Measurements from ENCODE around the gene FAM78B. TPM values are rescaled to one million over a fixed set of nuclear protein-coding genes. Genes with fewer than 3 reads are reported as not detected.
A peak's percentile ranks its signal among the peaks of the same experiment; 100 is the strongest.

The FAM78B gene
- total and polyA plus RNA-seq, 8 donors: 0.44 to 8.0 (median 0.89) TPM; not detected in 2

DNA sequence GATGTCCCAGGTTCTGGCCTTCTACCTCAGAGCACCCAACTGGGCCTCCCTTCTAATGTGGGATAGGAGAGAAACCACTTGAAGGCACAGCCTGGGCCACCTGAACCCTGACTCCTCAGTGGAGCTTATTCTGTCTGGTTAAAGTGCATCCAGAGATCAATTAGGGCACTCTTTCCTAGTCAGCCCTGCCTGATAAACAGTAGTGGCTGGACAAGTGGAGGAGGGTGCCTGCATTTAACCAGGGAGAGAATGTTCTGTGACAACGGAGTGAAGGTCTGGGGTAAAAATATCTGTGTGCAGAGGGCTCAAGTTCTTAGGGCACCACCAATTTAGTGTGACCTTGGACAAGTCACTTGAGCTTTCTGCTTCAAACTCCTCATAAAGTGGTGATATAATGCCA lies 101.8 kb downstream of the FAM78B start:
- Histone ChIP-seq H3K27me3 (no peaks in the 10 kb centered on the region), H3K4me1 (peaks cover 0 to 3% (median 0%) of the 10 kb centered on the region in 4 donors), H3K36me3 (no peaks in the 10 kb centered on the region), H3K4me3 (no peak overlapping the region), H3K9me3 (no peaks in the 10 kb centered on the region), H3K27ac (no peak overlapping the region)
- intact Hi-C loops (cut with DNase I; ENCODE audit: low total_unique reads): no loop called here
- WGBS, 5 donors: 69 to 87% (median 82%) methylated on average over 1 of the region's 1 CpG
- no peak for DNase-seq
- TF ChIP-seq, protein P1, sequence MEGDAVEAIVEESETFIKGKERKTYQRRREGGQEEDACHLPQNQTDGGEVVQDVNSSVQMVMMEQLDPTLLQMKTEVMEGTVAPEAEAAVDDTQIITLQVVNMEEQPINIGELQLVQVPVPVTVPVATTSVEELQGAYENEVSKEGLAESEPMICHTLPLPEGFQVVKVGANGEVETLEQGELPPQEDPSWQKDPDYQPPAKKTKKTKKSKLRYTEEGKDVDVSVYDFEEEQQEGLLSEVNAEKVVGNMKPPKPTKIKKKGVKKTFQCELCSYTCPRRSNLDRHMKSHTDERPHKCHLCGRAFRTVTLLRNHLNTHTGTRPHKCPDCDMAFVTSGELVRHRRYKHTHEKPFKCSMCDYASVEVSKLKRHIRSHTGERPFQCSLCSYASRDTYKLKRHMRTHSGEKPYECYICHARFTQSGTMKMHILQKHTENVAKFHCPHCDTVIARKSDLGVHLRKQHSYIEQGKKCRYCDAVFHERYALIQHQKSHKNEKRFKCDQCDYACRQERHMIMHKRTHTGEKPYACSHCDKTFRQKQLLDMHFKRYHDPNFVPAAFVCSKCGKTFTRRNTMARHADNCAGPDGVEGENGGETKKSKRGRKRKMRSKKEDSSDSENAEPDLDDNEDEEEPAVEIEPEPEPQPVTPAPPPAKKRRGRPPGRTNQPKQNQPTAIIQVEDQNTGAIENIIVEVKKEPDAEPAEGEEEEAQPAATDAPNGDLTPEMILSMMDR (IDR thresholded peaks at IDR 0.05): no peak

DNA sequence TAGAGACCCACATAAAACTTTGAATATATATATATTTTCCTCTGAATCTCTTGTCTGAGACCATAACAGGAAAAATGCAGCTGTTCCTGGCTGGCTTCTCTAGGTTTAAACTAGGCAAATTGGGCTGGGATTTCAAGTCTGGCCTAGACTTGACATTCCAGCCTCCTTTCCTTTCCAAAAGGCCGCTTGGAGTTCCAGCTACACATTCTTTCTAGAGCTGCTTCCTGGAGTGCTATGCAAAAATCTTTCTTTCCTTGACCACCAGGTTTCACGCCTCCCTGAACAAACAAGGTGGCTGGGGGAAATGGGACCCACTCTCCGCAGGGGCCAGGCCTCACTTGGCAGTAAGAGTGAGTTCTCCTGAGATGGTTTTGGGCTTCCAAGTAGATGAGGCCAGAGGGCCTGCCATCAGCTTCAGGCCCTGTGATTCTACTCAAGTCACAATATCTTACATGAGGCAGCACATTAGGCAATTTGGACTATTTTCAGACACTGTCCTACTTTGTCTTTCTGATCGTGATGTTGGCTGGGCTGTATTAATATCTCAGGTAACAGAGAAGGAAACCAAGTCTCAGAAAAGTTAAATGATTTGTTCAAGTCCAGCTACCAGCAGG lies 102.4 kb downstream of the FAM78B start:
- 37 to 67% (median 48%) methylated on average over 4 of the region's 4 CpGs for WGBS, 5 donors
- peaks cover 0 to 3% (median 0%) of the 10 kb centered on the region in 4 donors for H3K4me1 ChIP-seq
- TF ChIP-seq POLR2AphosphoS5 (IDR thresholded peaks at IDR 0.05) (no peak), EP300 (IDR thresholded peaks at IDR 0.05) (no peak), POLR2A (IDR thresholded peaks at IDR 0.05) (no peak)
- TF ChIP-seq, protein P1 (IDR thresholded peaks at IDR 0.05): no peak
- no peaks in the 10 kb centered on the region for H3K27me3 ChIP-seq
- DNase-seq: peak in 1 of 2 donors; percentile 10
- H3K36me3 ChIP-seq: no peaks in the 10 kb centered on the region
- H3K9me3 ChIP-seq: no peaks in the 10 kb centered on the region
- intact Hi-C loops (cut with DNase I; ENCODE audit: low total_unique reads): no loop called here
- no peak overlapping the region for H3K27ac ChIP-seq
- no peak overlapping the region for H3K4me3 ChIP-seq

DNA sequence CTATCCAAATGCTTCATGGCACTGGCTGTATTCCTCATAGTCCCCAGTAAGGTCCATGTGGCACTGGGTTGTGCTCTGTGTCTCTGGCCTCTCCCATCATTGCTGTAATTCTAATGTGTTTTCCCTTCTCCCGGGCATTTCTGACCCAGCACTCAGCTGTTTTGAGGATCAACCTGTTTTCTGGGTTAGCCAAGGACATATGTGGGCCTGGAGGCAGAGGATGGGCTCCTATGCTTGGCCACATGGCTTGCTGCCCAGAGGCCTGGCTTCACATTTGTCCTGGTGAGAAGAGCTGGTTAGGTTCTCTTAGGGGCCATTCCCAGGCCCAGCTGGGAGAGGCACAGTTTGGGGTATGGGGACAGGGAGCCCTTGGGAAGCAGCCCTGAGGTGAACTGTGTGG lies 103.1 kb downstream of the FAM78B start:
- peaks cover 0 to 3% (median 0%) of the 10 kb centered on the region in 4 donors for H3K4me1 ChIP-seq
- H3K9me3 ChIP-seq: no peaks in the 10 kb centered on the region
- no peak overlapping the region for H3K27ac ChIP-seq
- H3K36me3 ChIP-seq: no peaks in the 10 kb centered on the region
- TF ChIP-seq, protein P1 (IDR thresholded peaks at IDR 0.05): no peak
- no peak for TF ChIP-seq EP300 (IDR thresholded peaks at IDR 0.05)
- no peak for TF ChIP-seq POLR2A (IDR thresholded peaks at IDR 0.05)
- TF ChIP-seq POLR2AphosphoS5 (IDR thresholded peaks at IDR 0.05): no peak
- 42 to 65% (median 50%) methylated on average over 1 of the region's 1 CpG for WGBS, 5 donors
- no peak overlapping the region for H3K4me3 ChIP-seq
- DNase-seq: no peak
- intact Hi-C loops (cut with DNase I; ENCODE audit: low total_unique reads): no loop called here
- peaks cover 0 to 4% (median 0%) of the 10 kb centered on the region in 3 donors for H3K27me3 ChIP-seq

DNA sequence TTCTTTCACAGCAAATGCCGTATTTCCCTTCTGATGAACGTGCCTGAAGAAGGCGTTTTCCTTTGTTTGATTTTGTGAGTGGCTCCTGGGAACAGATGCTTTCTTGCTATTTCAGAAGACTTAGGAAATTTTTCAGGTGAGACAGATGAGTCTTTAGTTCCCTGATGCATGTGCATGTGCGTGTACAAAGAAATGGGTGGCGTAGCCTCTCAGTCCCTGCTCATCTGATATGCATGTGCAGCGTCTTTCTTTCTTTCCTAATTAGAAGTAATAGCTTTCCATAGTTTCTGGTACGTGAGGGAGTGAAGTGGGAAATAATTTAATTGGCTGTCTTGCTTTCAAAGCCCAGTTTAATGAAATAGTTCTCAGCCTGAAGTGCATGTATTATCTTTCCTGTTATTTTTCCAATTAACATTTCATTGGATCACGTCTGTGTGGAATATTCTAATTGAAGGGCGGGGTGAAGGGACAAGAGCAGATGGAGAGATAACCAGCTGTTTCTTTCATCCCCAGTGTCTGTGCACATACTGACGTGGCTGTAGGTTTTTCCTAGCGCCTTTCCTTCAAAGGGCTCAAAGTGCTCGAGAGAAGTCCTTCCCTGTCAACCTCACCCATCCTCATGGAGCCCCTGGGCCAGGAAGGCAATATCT lies 104.3 kb downstream of the FAM78B start:
- 66 to 74% (median 69%) methylated on average over 12 of the region's 12 CpGs for WGBS, 5 donors
- peaks cover 0 to 4% (median 0%) of the 10 kb centered on the region in 3 donors for H3K27me3 ChIP-seq
- no peak overlapping the region for H3K27ac ChIP-seq
- H3K4me1 ChIP-seq: peaks cover 0 to 3% (median 0%) of the 10 kb centered on the region in 4 donors
- H3K36me3 ChIP-seq: no peaks in the 10 kb centered on the region
- DNase-seq: no peak
- no peaks in the 10 kb centered on the region for H3K9me3 ChIP-seq
- H3K4me3 ChIP-seq: no peak overlapping the region
- intact Hi-C loops (cut with DNase I; ENCODE audit: low total_unique reads): no loop called here
- TF ChIP-seq POLR2AphosphoS5 (IDR thresholded peaks at IDR 0.05): no peak
- TF ChIP-seq, protein P1 (IDR thresholded peaks at IDR 0.05): no peak
- TF ChIP-seq EP300 (IDR thresholded peaks at IDR 0.05): no peak
- TF ChIP-seq POLR2A (IDR thresholded peaks at IDR 0.05): no peak

All from stomach (tissue), 9 donors.